Lower leg skin (tissue), 4 donors: Measurements from ENCODE around the gene ACVR1. TPM values are rescaled to one million over a fixed set of nuclear protein-coding genes. Genes with fewer than 3 reads are reported as not detected.
"Not testable (repeated sequence)": the region's sequence is repeated elsewhere in the genome, so short reads cannot be mapped to it uniquely, and the experiment has no call there.

Experiments
- DNase-seq, 2 donors: peaks; one replicate each; pipeline ENCODE4 v3.0.0-alpha.2; 2019; ENCODE audit warnings: low spot score in 2 of 2
- H3K4me3 ChIP-seq: fragments of 200-600 bp; sonication (generic); 2 replicates; pipeline ENCODE4 v1.5.1; 2017; ENCODE audit warnings: mild to moderate bottlenecking, low read depth; ENCODE audit not compliant: poor library complexity, severe bottlenecking
- CTCF ChIP-seq, 3 donors: fragments of 450-650 bp; IDR thresholded peaks; one replicate each; pipeline ENCODE4 v1.5.1; 2016; ENCODE audit warnings: antibody characterized with exemption in 3 of 3, mild to moderate bottlenecking in 3 of 3, moderate library complexity in 2 of 3
- POLR2A ChIP-seq, 2 donors: fragments of 450-650 bp; IDR thresholded peaks; one replicate each; pipeline ENCODE4 v1.6.1; 2016 to 2017; ENCODE audit warnings: antibody characterized with exemption in 2 of 2, mild to moderate bottlenecking in 1 of 2, moderate library complexity in 1 of 2
- WGBS, 2 donors: methylation state at CpG; one replicate each; pipeline ENCODE4 v1.1.5; 2018; 5-methylcytosine and 5-hydroxymethylcytosine counted together
- intact Hi-C: fragments of 100-400 bp; cut with DNase I; formaldehyde crosslinking; loops from one replicate; pipeline ENCODE4 v1.15.0; 2023; ENCODE audit warnings: low total_unique reads
- total RNA-seq, 4 donors: library from RNA; depleted of rRNA; stranded (reverse); fragments of >200 nt; gene quantifications; one replicate each; pipeline ENCODE4 v1.1.0, GENCODE V29; 2016

ACVR1 gene
- total RNA-seq, 4 donors from 2014 or later, result 14.3 to 22.7 (median 15.2) TPM

GRCh38 chr2:157726946-157727345 lies 149.2 kb downstream of the ACVR1 start:
- TF ChIP-seq POLR2A (IDR thresholded peaks at IDR 0.05), result no peak
- no peak overlapping the region for H3K4me3 ChIP-seq

GRCh38 chr2:157725846-157726245 lies 150.3 kb downstream of the ACVR1 start:
- DNase-seq, result no peak
- WGBS, 2 donors, result 78 to 92% methylated on average over 1 of the region's 1 CpG
- TF ChIP-seq CTCF (IDR thresholded peaks at IDR 0.05) (no peak), POLR2A (IDR thresholded peaks at IDR 0.05) (no peak)

More at GRCh38 chr2:157726946-157727345, 149.2 kb downstream of the ACVR1 start:
- DNase-seq, result no peak
- intact Hi-C loops, result no loop called here
- 87 to 92% methylated on average over 1 of the region's 1 CpG for WGBS, 2 donors

GRCh38 chr2:157722580-157723234 lies 153.4 kb downstream of the ACVR1 start:
- DNase-seq, result no peak
- H3K4me3 ChIP-seq, result no peak overlapping the region
- 95 to 97% methylated on average over 3 of the region's 3 CpGs for WGBS, 2 donors
- TF ChIP-seq CTCF (IDR thresholded peaks at IDR 0.05), result no peak
- no peak for TF ChIP-seq POLR2A (IDR thresholded peaks at IDR 0.05)
- intact Hi-C loops, result no loop called here

More at GRCh38 chr2:157725846-157726245, 150.3 kb downstream of the ACVR1 start:
- intact Hi-C loops, result no loop called here
- no peak overlapping the region for H3K4me3 ChIP-seq

- intact Hi-C loops, result no loop called here
- no peak for TF ChIP-seq POLR2A (IDR thresholded peaks at IDR 0.05)
- TF ChIP-seq CTCF (IDR thresholded peaks at IDR 0.05), result no peak
- no peak for DNase-seq
- 96 to 98% methylated on average over 2 of the region's 2 CpGs for WGBS, 2 donors
- no peak overlapping the region for H3K4me3 ChIP-seq
These were observed 155.6 kb downstream of the ACVR1 start for GRCh38 chr2:157720504-157720903.

- H3K4me3 ChIP-seq, DNase-seq, intact Hi-C loops: not testable (repeated sequence)
- 81 to 96% methylated on average over 5 of the region's 5 CpGs for WGBS, 2 donors
These were observed 171.5 kb downstream of the ACVR1 start for GRCh38 chr2:157704653-157705052.

- WGBS, 2 donors, result 98 to 99% methylated on average over 6 of the region's 6 CpGs
- H3K4me3 ChIP-seq, DNase-seq, intact Hi-C loops: not testable (repeated sequence)
These were observed 172.0 kb downstream of the ACVR1 start for GRCh38 chr2:157704148-157704547.

- H3K4me3 ChIP-seq, result no peak overlapping the region
- intact Hi-C loops, result no loop called here
- TF ChIP-seq CTCF (IDR thresholded peaks at IDR 0.05), result no peak
- no peak for TF ChIP-seq POLR2A (IDR thresholded peaks at IDR 0.05)
- no peak for DNase-seq
- 78 to 100% methylated on average over 1 of the region's 1 CpG for WGBS, 2 donors
These were observed 176.3 kb downstream of the ACVR1 start for GRCh38 chr2:157699806-157700205.
